GM21381 (cell line): ENCODE measurements around the gene RPL22L1.
"Not testable (repeated sequence)": the region's sequence is repeated elsewhere in the genome, so short reads cannot be mapped to it uniquely, and the experiment has no call there.

Source experiments
- ATAC-seq: cut with Tn5 transposase; IDR thresholded peaks from one replicate; pipeline ENCODE4 v1.9.1; 2021; ENCODE audit warnings: mild to moderate bottlenecking, moderate library complexity; ENCODE audit not compliant: unreplicated experiment

Gene RPL22L1

DNA sequence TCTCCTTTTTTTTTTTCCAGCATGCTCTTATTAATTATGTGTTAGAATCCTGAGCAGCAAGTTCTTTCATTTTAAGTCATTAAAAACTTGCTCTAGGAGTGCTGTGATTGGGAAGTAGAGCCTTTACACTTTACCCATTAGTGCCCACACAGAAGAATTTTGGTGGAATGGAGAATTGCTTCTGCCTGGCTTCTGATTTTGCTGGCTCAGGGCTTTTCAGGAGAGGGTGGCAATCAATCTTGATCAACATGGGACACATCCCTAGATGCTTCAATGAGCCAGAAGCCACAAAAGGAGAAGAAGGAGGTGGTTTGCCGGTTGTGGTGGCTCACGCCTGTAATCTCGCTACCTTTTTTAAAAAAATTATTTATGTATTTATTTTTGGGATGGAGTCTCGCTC is 39.4 kb downstream of the RPL22L1 start:
- no peak for ATAC-seq

DNA sequence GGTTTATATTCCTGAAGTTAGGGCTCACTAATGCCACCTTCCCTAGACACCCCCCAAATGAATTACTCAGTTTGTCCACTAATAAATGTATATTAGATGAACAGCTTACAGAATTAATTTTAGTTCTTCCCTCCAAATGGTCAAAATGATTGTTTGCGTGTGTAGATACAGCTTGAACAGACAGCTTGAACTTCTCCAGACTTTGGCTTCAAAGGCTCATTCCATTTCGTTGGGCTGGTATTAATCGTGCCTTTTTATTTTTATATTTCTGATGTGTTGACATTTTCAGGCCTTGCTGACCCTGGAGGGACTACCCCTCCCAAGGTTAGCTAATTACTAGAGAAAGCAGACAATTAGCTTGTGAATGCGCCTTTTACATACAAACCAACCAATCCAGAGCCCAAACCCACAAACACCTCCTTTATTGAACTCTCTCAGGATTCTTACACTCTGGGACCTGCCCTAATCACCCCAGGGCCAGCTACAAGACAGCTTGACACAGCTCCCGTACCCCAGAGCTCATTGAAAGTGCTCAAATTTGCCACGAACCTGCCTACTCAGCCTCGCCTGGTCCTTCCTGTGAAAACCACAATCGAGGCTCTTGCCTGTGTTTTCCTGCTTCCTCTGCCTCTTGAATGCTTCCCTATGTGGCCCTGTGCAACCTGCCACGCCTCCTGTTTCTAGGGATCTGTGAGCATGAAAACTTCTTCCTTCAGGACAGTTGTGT is 40.3 kb downstream of the RPL22L1 start:
- no peak for ATAC-seq

DNA sequence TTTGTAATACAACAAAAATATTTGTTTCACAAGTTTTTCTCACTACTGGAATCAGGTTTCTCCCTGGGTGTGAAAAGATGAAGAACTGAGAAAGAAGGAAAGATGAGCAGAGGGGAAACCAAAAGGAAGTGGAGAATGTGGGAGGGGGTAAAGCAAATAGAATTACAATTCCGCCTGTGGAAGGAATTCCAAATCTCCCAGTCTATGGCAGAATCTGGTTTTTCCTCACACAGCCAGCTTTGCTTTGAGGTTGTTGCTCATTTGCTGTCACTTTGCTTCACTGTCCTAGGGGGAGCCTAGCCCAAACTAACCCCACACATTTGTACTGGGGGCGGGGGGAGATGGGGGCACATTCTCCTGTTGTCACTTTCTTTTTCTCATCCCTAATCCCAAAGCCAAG is 43.9 kb downstream of the RPL22L1 start:
- ATAC-seq, result no peak

DNA sequence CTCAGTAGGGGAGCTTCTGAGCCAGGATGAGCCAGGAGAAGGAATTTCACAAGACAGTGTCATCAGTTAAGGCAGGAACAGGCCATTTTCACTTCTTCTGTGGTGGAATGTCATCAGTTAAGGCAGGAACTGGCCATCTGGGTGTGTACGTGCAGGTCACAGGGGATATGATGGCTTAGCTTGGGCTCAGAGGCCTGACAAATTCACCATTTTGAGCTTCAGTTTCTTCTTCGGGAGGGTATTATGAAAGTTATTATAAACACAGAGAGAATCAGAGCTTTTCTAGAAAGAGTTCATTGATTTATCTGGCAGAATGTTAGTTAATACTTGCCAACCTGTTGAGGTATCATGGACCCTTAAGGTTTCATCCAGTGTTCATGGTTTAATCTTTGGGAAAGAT is 46.4 kb downstream of the RPL22L1 start:
- ATAC-seq, result not testable (repeated sequence)

DNA sequence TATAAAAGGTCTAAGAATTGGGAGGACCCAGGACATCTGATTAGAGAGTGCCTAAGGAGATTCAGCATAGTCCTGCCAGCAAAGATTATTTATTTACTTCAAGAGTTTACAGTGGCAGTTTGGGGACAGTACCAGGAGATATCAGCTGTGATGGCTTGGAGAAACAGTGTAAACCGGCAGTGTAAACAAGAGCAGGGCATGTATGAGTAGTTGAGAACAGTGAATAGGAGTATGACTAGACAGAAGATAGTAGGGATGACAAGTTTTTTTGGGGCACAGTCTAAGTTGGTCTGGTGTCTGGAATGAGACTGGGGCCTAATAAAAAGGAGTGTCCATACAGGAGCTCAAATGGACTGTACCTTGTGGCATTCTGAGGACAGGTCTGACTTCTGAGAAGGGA is 51.7 kb downstream of the RPL22L1 start:
- ATAC-seq, result not testable (repeated sequence)

DNA sequence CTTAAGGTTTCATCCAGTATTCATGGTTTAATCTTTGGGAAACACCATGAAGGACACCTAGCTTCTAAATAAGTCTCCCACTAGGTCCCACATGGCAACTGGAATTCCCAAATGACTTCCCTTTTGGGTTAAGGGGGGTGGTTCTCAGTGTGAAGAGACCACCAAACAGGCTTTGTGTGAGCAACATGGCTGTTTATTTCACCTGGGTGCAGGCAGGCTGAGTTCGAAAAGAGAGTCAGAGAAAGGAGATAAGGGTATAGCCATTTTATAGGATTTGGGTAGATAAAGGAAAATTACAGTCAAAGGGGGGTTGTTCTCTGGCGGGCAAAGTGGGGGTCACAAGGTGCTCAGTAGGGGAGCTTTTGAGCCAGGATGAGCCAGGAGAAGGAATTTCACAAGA is 52.5 kb downstream of the RPL22L1 start:
- not testable (repeated sequence) for ATAC-seq

DNA sequence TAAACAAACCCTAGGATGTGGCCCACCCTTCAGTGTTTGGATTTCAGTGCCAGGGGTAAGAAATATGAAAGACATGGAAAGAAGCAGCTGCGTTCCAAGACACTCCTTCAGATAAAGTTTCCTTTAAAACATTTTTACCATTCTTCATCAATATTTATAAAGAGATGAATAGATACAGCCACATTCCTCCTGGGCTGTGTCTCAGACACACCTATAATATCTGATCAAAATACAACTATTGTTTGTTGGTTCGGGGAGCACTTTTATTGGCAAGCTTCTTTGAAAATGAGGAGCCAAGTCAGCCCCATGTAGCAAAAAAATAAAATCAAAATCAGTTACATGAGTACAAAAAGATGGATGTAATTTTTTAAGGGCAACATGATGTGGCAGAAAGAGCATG is 53.2 kb downstream of the RPL22L1 start:
- no peak for ATAC-seq

DNA sequence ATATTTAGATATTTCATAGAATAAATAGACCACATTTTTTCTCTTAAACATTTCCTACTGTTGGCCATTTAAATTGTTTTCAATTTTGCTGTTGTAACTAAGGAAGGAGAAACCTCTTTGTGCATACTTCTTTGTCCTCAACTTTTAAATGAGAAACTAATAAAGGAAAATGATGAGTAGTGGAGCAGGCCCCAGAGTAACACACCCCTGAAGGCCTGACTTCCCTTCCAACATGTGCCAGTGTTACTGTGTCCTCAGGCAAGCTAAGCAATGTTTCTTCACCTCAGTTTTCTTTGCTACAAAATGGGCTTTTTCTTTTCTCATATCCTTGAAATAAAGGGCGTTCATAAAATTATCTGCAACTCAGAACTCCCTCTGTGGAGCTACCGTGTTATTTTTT is 53.7 kb downstream of the RPL22L1 start:
- no peak for ATAC-seq

DNA sequence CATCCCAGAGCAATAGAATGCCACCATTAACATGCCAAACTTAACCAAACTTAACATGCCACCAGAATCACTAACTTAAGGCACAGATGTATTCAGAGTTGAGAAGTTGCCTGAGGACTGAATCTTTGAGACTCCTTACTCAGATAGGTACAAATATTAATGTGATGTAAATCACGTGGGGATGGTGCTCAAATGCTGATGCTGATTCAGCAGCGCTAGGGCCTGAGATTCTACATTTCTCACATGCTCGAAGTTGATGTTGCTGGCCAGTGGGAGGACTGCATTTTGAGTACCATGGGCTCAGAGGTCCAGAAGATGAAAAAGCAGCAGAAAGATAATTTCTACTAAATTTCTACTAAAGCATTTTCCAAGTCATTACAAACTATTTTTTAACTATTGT is 54.1 kb downstream of the RPL22L1 start:
- ATAC-seq, result no peak

DNA sequence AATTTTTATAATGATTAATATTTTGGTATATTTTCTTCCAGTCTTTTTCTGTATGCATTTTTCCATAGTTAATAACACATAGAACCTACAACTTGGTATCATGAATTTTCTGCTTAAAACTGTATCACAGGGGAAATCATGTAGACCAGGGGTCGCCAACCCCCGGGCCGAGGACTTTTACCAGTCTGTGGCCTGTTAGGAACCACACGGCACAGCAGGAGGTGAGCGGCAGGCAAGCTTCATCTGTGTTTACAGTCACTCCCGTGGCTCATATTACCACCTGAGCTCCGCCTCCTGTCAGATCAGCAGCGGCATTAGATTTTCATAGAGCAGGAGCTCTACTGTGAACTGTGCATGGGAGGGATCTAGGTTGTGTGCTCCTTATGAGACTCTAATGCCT is 54.7 kb downstream of the RPL22L1 start:
- no peak for ATAC-seq
